Activated CD4-positive, CD25-positive, alpha-beta regulatory T cell (primary cell): ENCODE data around the gene RBM11.

ENCODE experiments used
- DNase-seq, 4 experiments: peaks; one replicate each; lab custom pipeline; 2025; lab: John Stamatoyannopoulos, UW

RBM11 gene

DNA sequence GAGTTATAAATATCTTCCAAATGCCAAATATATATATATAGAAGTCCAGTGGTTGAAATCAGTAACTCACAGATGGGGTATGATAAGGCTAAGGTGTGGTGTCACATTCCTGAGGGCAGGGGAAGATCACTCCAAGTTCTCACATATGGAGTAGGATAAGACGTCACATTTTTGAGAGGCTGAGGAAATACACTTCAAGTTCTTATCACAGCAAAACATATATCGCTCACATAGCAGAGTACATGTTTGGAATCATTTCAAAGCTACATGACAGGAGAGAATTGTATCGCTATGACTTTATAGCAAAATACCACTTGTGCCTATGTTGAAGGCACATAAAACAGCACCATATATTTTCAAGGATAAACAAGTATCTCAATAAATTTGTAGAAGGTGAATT is 55.1 kb downstream of the RBM11 start:
- no peak for DNase-seq

DNA sequence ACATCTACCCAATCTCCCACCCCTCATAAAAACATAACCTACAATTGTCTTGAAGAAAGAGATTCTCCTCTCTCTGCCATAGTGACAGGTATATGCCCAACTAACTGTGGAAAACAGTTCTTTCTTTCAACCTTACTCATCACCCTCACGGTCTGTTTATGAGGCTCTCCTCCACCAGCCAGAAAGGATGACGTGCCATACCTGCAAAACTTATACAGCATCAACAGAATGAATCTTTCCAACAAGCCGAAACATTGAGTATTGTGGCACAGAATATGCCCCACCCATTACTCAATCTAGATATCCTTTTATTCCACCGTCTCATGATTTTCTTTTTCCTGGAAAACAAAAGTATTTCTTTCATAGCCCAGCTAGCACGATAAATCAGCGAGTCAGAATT is 55.7 kb downstream of the RBM11 start:
- DNase-seq: no peak

DNA sequence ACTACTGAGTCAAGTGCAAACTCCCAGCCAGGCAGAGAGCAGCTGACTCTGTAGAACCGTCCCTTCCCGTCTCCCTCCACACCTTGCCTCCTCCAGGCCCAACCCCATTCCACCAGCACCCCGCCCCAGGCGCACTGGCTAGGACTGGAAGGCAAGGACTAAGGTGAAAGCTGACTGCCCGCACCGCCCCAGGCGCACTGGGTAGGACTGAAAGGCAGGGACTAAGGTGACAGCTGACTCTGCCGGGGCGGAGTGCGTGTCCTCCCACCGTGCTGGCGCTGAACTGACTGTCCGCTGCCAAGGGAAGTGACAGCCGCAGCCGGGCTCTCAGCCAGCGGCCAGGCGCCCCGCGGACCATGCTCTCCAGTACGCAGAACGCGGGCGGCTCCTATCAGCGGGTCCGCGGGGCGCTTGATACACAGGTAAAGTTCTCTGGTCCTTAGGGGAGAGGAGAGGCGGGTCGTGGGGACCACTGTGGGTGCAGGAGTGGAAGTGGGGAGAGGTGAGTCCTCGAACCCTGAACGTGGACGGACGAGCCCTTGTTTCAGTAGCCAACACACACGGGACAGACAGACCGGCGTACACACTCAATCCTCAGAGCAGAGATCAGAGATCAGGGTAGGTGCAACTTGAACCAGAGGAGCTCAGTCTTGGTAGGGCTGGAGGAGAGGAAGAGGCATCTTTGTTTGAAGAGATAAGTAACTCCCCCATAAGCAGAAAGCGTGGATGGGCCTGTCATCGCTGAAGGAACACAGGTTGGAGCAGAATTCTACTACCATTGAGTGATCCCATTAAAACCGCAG is 58.0 kb downstream of the RBM11 start:
- no peak for DNase-seq

DNA sequence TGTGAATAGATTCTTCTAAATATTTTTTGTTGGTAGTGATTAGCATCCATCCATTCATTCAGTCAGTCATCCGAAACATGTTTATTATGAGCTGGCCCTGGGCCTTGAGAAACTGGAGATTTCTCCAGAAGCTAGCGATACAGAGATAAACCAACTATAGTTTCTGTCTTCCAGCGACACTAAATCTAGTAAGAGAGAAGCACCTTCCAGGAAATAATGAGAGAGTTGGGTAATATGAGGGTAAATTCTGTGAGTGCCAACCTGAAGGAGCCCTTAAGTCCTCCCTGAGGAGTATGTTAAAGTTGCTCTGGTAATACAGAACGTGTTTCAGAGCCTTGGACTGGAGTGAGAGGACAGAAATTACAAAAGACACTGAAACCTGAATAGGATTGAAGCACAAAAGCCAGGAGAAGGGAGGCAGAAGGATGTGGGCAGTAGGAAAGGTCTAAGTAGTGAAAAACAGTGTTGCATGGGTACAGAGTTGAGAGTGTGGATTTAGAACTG is 59.8 kb downstream of the RBM11 start:
- no peak for DNase-seq
